ENCODE data around the gene CACNA1H. TPM values are rescaled to one million over a fixed set of nuclear protein-coding genes. Genes with fewer than 3 reads are reported as not detected.

Gene CACNA1H
- total and polyA plus RNA-seq, 5 experiments from 2014 or later, result 0.03 to 2.7 (median 1.8) TPM

DNA sequence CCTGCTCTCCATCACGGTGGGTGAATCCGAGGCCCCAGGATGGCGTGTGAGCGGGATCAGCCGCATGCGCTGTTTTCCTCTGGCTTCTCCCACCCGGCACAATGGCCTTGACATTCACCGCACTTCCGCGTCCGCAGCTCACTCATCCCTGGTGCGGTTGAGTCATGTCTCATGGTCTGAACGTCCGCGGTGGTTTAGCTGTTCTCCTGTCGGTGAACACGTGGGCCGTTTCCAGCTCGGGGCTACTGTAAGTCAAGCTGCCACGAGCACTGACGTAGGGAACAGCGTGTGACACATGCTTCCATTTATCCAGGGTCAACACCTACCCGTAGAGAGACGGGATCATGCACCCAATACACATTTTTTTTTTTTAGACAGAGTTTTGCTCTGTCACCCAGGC lies 15.3 kb upstream of the CACNA1H start:
- POLR2A ChIA-PET, result no interaction called here
- Mint-ChIP-seq H3K27me3 (peaks cover 0 to 9% (median 3%) of the 10 kb centered on the region in 5 donors), H3K27ac (no peak overlapping the region), H3K4me1 (peaks cover 2 to 6% (median 4%) of the 10 kb centered on the region in 4 donors), H3K36me3 (no peaks in the 10 kb centered on the region), H3K4me3 (no peak overlapping the region), H3K9me3 (no peaks in the 10 kb centered on the region)
- ATAC-seq (no peak), DNase-seq (no peak)

DNA sequence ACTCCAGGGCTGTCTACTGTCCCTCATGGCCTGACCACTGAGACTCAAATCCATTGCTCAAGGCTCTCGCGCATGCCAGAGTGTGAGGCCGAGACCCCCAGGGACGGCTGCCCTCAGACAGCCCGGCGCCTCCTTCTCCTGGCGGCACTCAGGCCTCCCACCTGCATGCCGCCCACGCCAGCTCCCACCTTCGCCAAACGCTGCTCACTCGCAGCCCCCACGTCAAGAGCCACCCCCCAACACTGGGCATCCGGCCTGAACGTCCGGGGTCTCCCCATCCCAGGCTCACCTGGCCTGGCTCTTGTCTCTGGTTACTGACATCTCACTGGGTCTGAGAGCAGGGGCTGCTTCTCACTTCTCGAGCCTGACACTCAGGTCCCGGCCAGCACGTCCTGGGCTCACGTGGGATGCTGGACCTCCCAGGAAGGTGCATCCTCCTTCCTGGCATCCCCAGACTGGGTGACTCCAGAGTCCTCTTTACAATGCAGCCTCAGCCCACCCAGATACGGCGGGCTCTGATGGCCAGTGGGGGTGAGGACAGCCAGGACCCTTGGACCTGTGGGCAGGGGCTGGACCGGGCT lies 12.2 kb upstream of the CACNA1H start:
- Mint-ChIP-seq H3K27me3 (peaks cover 0 to 9% (median 3%) of the 10 kb centered on the region in 5 donors), H3K9me3 (no peaks in the 10 kb centered on the region), H3K27ac (no peak overlapping the region), H3K4me1 (peaks cover 2 to 6% (median 5%) of the 10 kb centered on the region in 4 donors), H3K36me3 (no peaks in the 10 kb centered on the region), H3K4me3 (no peak overlapping the region)
- DNase-seq, result no peak
- POLR2A ChIA-PET, result no interaction called here
- no peak for ATAC-seq

DNA sequence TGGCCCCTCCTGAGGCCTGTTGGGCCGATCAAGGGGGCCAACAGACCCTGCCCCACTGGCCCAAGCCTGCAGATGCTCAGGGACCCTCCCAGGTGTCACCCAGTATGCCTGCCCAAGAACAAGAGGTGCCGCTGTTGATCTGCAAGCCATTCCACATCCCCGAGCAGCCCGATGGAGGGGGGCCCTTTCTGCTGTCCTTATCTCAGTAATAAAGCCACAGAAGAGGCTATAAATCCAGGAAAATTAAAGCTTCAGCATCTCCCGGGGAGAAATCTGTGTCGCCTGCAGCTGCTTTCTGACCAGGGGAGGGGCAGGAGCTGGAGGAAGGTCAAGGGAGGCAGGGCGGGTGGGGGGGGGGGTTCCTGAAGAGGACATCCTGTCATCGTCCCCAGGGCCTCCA lies 11.7 kb upstream of the CACNA1H start:
- no peak for DNase-seq
- H3K27me3 Mint-ChIP-seq, result peaks cover 0 to 9% (median 3%) of the 10 kb centered on the region in 5 donors
- no peak overlapping the region for H3K27ac Mint-ChIP-seq
- POLR2A ChIA-PET, result no interaction called here
- peaks cover 2 to 6% (median 5%) of the 10 kb centered on the region in 4 donors for H3K4me1 Mint-ChIP-seq
- H3K9me3 Mint-ChIP-seq, result no peaks in the 10 kb centered on the region
- H3K4me3 Mint-ChIP-seq, result no peak overlapping the region
- ATAC-seq, result no peak
- no peaks in the 10 kb centered on the region for H3K36me3 Mint-ChIP-seq

DNA sequence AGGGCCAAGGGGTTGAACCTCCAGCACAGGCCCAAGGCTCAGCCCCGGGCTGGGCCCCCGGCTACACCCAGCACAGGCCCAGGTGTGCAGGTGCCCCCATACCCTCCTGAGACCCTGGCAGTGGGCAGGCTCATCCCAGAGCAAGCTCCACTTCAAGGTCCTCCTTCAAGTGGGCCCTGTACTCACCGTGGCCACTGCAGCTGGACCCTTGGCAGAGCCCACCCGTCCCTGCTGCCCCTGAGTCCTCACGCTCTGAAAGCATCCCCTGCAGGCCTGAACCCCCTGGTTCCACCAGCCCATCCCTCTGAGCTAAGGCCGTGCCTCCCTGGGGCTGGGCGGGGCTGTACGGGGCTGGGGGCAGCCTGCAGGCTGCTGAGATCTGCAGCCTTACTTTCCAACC lies 11.2 kb upstream of the CACNA1H start:
- peaks cover 2 to 6% (median 5%) of the 10 kb centered on the region in 4 donors for H3K4me1 Mint-ChIP-seq
- H3K36me3 Mint-ChIP-seq, result no peaks in the 10 kb centered on the region
- H3K4me3 Mint-ChIP-seq, result no peak overlapping the region
- no peak for ATAC-seq
- H3K27ac Mint-ChIP-seq, result no peak overlapping the region
- H3K27me3 Mint-ChIP-seq, result peaks cover 0 to 9% (median 3%) of the 10 kb centered on the region in 5 donors
- POLR2A ChIA-PET, result no interaction called here
- no peak for DNase-seq
- no peaks in the 10 kb centered on the region for H3K9me3 Mint-ChIP-seq

DNA sequence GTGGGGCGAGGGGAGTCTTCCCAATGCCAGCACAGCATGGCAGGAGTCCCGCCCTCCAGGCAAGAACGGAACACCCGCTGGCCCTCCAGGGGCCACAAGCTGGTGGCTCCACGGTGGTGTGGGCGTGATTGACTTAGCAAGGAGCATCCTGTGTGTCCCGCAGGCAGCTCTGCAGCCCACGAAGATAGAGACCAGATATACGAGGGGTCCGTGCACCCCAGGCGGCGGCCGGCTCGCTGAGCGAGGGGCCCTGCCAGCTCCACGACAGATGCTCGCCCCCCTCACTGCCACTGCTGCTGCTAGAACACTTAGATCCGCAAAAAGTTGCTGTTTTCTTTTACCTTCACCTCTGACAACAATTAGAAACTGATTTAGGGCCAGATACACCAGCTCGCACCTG lies 10.0 kb upstream of the CACNA1H start:
- POLR2A ChIA-PET, result interaction anchor here (0.7 kb wide), 1 partner anchor 9 kb away, joined by 3 read pairs; no protein-coding TSS in a partner anchor
- Mint-ChIP-seq H3K4me3 (no peak overlapping the region), H3K4me1 (peaks cover 2 to 6% (median 5%) of the 10 kb centered on the region in 4 donors), H3K27me3 (peaks cover 0 to 9% (median 2%) of the 10 kb centered on the region in 5 donors), H3K9me3 (peaks cover 0 to 5% (median 0%) of the 10 kb centered on the region in 9 donors), H3K36me3 (no peaks in the 10 kb centered on the region), H3K27ac (no peak overlapping the region)
- ATAC-seq (no peak), DNase-seq (no peak)

DNA sequence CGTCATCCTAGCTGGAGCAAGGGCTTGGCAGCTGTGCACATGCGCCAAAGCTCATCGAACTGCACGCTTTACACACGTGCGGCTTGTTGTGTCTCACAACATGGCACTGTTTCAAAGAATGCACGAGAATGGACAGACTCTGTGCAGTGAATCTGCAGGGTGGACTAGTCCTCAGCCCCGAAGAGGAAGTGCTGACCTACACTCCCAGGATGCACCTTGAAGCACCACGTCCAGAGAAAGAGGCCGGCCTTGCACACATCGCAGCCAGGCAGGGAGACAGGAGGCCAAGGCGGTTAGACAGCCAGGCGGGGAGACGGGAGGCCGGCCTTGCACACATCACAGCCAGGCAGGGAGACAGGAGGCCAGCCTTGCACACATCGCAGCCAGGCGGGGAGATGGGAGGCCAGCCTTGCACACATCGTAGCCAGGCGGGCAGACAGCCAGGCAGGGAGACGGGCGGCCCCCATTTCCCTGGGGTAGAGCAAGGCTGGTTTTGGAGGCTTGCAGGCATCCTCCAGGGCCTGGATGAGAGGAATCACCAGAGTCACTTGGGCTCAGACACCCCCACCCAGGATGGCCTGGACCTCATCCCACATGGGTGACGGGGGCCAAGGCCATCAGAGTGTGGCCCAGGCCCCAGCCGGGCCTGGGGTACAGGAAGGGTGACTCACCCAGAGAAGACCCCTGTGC lies 9.0 kb upstream of the CACNA1H start:
- H3K9me3 Mint-ChIP-seq, result peaks cover 0 to 5% (median 0%) of the 10 kb centered on the region in 9 donors
- H3K27me3 Mint-ChIP-seq, result peaks cover 0 to 7% (median under 1%) of the 10 kb centered on the region in 5 donors
- peak overlapping the region in 1 of 10 donors; percentile 37 for H3K27ac Mint-ChIP-seq
- DNase-seq (no peak), ATAC-seq (no peak)
- no peak overlapping the region for H3K4me3 Mint-ChIP-seq
- H3K36me3 Mint-ChIP-seq, result no peaks in the 10 kb centered on the region
- POLR2A ChIA-PET, result no interaction called here
- peaks cover 2 to 6% (median 5%) of the 10 kb centered on the region in 4 donors for H3K4me1 Mint-ChIP-seq

DNA sequence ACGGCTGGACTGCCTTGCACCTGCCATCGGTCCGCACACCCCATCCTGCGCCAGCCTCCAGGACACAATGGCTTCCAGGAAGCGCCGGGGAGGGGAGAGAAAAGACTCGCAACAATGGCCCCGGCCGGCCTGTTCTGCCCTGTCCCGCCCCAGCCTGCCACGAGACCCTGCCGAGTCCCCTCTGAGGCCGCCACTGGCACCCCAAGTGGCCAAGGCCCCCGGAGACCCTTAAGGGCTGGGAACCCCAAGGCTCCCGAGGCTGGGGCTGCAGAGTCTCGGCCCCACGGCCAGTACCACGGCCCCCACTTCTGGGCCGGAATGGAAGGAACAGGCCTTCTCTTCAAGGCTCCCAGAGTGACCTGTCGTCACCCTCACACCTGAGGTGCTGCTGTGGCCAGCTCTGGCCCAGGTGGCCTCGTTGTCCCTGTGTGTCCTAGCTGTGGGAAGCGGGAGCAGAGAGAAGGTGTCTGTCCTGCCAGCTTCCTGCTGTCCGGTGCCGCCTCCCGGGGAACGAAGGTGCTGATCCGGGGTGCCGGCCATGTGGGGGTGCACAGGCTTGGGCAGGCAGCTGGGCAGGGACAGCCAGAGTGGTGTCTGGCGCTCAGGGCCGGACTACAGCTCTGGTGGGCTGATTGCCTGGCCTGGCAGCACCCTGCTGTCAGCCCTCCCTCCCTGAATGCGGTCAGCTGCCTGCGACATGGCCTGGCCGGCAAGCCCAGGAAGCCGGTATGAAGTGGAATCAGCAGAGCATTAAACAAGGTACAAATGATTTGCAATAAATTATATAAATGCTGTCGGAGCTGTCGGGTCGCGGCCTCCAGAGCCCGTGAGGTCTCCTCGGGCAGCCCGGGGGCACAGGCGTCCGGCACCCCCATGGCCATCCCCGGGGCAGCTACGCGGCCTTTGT lies 8.2 kb upstream of the CACNA1H start:
- POLR2A ChIA-PET, result no interaction called here
- DNase-seq (no peak), ATAC-seq (no peak)
- no peak overlapping the region for H3K27ac Mint-ChIP-seq
- H3K4me1 Mint-ChIP-seq, result peaks cover 2 to 6% (median 5%) of the 10 kb centered on the region in 4 donors
- no peaks in the 10 kb centered on the region for H3K36me3 Mint-ChIP-seq
- peaks cover 0 to 7% (median 0%) of the 10 kb centered on the region in 5 donors for H3K27me3 Mint-ChIP-seq
- H3K4me3 Mint-ChIP-seq, result no peak overlapping the region
- H3K9me3 Mint-ChIP-seq, result peaks cover 0 to 5% (median 0%) of the 10 kb centered on the region in 9 donors

DNA sequence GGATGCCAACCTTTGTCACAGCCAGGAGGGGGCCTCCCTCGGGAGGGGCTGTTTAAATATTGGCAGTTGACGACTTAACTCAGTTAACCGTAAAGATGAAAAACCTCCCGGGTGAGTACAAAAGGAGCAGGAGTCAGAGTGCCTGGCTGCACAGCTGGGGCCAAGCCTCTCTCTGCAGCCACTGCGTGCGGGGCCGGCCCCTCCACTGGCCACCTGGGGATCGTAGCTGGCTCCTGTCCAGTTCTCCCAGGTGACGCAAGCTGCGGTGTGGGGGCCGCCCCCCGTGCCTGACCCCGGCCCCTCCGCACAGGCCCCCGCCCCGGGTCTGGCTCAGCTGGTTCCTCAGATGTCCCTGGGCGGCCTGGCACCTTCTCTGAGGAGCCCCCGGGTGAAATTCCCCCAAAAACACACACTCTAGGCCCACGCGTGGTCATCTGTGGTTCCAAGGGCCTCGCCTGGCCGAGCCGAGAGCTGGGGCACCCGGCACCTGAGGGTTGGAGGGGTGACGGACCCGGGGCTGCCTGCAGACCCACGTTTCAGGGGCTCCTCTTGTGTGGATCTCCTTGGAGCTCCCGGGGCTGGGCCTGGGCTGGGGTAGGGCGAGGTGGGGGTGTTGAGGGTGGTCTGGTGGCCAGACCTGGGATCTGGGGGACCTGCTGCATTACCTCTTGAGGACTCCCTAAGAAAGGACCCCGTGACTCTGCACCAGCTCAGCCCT lies 7.4 kb upstream of the CACNA1H start:
- no peaks in the 10 kb centered on the region for H3K36me3 Mint-ChIP-seq
- POLR2A ChIA-PET, result no interaction called here
- no peak overlapping the region for H3K4me3 Mint-ChIP-seq
- H3K27me3 Mint-ChIP-seq, result peaks cover 0 to 3% (median 0%) of the 10 kb centered on the region in 5 donors
- peaks cover 2 to 6% (median 5%) of the 10 kb centered on the region in 4 donors for H3K4me1 Mint-ChIP-seq
- DNase-seq (no peak), ATAC-seq (no peak)
- H3K9me3 Mint-ChIP-seq, result peaks cover 0 to 5% (median 0%) of the 10 kb centered on the region in 9 donors
- no peak overlapping the region for H3K27ac Mint-ChIP-seq

DNA sequence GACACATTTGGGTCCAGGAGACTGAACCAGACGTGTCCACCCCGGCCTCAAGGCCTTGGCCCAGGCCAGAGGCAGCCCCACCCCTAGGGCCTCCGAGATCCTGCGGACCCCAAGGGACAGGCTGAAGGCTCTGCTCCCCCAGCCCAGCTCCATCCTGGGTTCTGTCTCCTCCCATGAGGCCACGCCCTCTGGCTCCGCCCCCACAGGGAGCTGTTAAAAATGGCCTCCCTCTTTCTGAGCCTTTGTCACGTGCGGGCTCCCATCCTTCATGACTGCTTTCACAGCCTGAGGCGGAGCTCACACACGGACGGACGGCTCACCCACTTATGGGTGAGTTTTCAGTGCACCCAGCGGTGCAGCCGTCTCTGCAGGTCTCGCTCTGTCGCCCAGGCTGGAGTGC lies 6.5 kb upstream of the CACNA1H start:
- H3K4me3 Mint-ChIP-seq, result no peak overlapping the region
- no peak for DNase-seq
- H3K36me3 Mint-ChIP-seq, result no peaks in the 10 kb centered on the region
- H3K27me3 Mint-ChIP-seq, result peaks cover 0 to 2% (median 0%) of the 10 kb centered on the region in 5 donors
- POLR2A ChIA-PET, result no interaction called here
- H3K27ac Mint-ChIP-seq, result no peak overlapping the region
- H3K4me1 Mint-ChIP-seq, result peaks cover 2 to 9% (median 6%) of the 10 kb centered on the region in 4 donors
- peaks cover 0 to 5% (median 0%) of the 10 kb centered on the region in 9 donors for H3K9me3 Mint-ChIP-seq
- ATAC-seq, result no peak

DNA sequence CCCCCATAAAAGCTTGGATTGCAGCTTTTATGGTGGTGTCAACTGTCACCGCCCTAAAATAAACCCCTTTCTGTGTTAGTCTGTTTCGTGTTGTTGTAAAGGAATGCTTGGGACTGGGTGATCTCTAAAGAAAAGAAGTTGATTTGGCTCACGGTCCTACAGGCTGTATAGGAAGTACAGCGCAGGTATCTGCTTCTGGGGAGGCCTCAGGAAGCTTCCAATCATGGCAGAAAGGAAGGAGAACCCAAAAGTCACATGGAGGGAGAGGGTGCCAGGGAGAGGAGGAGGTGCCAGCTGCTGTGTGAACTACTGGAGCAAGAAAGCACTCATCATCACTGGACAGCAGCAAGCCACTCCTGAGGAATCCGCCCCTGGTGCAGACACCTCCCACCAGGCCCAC lies 5.9 kb upstream of the CACNA1H start:
- POLR2A ChIA-PET, result no interaction called here
- H3K27ac Mint-ChIP-seq, result no peak overlapping the region
- DNase-seq (no peak), ATAC-seq (no peak)
- peaks cover 3 to 9% (median 5%) of the 10 kb centered on the region in 4 donors for H3K4me1 Mint-ChIP-seq
- peaks cover 0 to 5% (median 0%) of the 10 kb centered on the region in 9 donors for H3K9me3 Mint-ChIP-seq
- H3K27me3 Mint-ChIP-seq, result peaks cover 0 to 1% (median 0%) of the 10 kb centered on the region in 5 donors
- H3K4me3 Mint-ChIP-seq, result no peak overlapping the region
- no peaks in the 10 kb centered on the region for H3K36me3 Mint-ChIP-seq

DNA sequence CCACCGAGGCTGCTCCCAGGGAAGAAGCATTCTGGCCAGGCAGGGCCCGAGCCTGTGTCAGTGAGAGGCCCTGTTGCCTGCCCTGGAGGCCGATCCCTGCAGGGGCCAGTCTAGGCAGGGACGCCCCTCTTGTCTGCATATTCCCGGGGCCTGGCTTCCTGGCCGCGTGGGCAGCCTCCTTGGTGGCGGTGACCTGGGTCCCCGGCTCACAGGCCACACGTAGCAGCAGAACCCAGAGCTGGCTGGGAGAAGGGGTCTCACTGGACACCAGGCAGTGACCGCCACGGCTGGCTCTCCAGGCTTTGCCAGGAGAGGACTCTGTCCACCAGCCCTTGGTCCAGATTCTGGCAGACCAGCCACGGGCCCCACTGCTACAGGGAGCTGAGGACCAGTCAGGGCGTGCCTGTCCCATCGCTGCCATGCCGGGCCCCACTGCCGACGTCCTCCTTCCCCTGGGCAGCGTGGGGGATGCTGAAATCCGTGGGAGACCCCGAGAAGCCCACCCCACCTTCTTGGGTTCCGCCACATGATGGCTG lies 3.7 kb upstream of the CACNA1H start:
- Mint-ChIP-seq H3K27me3 (no peaks in the 10 kb centered on the region), H3K4me3 (no peak overlapping the region), H3K9me3 (peaks cover 0 to 5% (median 0%) of the 10 kb centered on the region in 9 donors), H3K4me1 (peaks cover 0 to 6% (median 2%) of the 10 kb centered on the region in 4 donors), H3K36me3 (no peaks in the 10 kb centered on the region), H3K27ac (peak overlapping the region in 1 of 10 donors; percentile 43)
- POLR2A ChIA-PET, result no interaction called here
- DNase-seq (no peak), ATAC-seq (no peak)

DNA sequence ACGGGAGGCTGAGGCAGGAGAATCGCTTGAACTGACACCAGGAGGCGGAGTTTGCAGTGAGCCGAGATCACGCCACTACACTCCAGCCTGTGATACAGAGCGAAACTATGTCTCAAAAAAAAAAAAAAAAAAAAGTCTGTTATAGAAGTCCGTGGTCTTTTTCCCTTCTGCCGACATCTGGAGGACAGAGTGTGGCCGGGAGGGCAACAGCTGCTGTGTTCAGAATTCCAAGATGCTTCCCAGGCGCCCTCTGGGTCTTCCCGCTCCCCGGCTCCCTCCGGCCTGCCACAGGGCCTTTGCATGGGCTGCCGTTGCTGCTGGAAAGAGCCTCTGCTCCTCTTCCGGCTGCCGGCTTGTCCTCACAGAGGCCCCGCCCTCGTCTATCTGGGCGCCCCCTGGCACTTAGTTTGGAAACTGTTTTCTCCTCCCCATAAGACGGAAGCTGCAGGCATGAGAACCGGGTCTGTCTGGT lies 2.4 kb upstream of the CACNA1H start:
- peaks cover 0 to 5% (median 0%) of the 10 kb centered on the region in 9 donors for H3K9me3 Mint-ChIP-seq
- DNase-seq, result peak in 1 of 10 donors; percentile 22
- H3K4me3 Mint-ChIP-seq, result peak overlapping the region in 6 of 10 donors; percentile 36 to 66 (median 42)
- peaks cover 0 to 8% (median 3%) of the 10 kb centered on the region in 4 donors for H3K4me1 Mint-ChIP-seq
- POLR2A ChIA-PET, result interaction anchor here (0.6 kb wide), 1 partner anchor 46 kb away, joined by 3 read pairs; no protein-coding TSS in a partner anchor
- H3K36me3 Mint-ChIP-seq, result no peaks in the 10 kb centered on the region
- H3K27me3 Mint-ChIP-seq, result peaks cover 0 to 7% (median 2%) of the 10 kb centered on the region in 5 donors
- ATAC-seq, result no peak
- peak overlapping the region in 1 of 10 donors; percentile 7 for H3K27ac Mint-ChIP-seq

Measured in naive thymus-derived CD8-positive, alpha-beta T cell (primary cell).